ENCODE results near the gene RFLNA. TPM values are rescaled to one million over a fixed set of nuclear protein-coding genes. Genes with fewer than 3 reads are reported as not detected.

Gene RFLNA
- total RNA-seq, result not detected in 2 replicates

GRCh38 chr12:124294780-124295341 lies at the start of gene RFLNA:
Gene RFLNA, plus strand, starts transcription at chr12:124295093. Its CDS starts 337 bp downstream, at chr12:124295430.
- no peak within 1 kb of the TSS for H3K4me3 Mint-ChIP-seq
- intact Hi-C loops (cut with micrococcal nuclease), result no loop called here
- DNase-seq (ENCODE audit: low spot score), result no peak
- no peaks in the 10 kb centered on the region for H3K9me3 Mint-ChIP-seq
- H3K27me3 Mint-ChIP-seq (ENCODE audit: insufficient read depth), result peaks cover 33% of the 10 kb centered on the region
- no peaks in the 10 kb centered on the region for H3K36me3 Mint-ChIP-seq (ENCODE audit: low read depth)
- H3K27ac Mint-ChIP-seq, result no peak within 1 kb of the TSS
- H3K4me1 Mint-ChIP-seq (ENCODE audit: low read depth), result no peaks in the 10 kb centered on the region

- intact Hi-C loops (cut with micrococcal nuclease), result no loop called here
- H3K27me3 Mint-ChIP-seq (ENCODE audit: insufficient read depth), result peaks cover 5% of the 10 kb centered on the region
- no peaks in the 10 kb centered on the region for H3K4me1 Mint-ChIP-seq (ENCODE audit: low read depth)
- no peak overlapping the region for H3K4me3 Mint-ChIP-seq
- H3K9me3 Mint-ChIP-seq, result peaks cover 3% of the 10 kb centered on the region
- no peak for DNase-seq (ENCODE audit: low spot score)
- no peak overlapping the region for H3K27ac Mint-ChIP-seq
- H3K36me3 Mint-ChIP-seq (ENCODE audit: low read depth), result no peaks in the 10 kb centered on the region
These were observed 47.6 kb upstream of the RFLNA start for GRCh38 chr12:124247331-124247730.

GRCh38 chr12:124248941-124249825 lies 45.7 kb upstream of the RFLNA start:
- intact Hi-C loops (cut with micrococcal nuclease), result no loop called here
- no peak for DNase-seq (ENCODE audit: low spot score)
- no peak overlapping the region for H3K4me3 Mint-ChIP-seq
- no peaks in the 10 kb centered on the region for H3K36me3 Mint-ChIP-seq (ENCODE audit: low read depth)
- H3K27me3 Mint-ChIP-seq (ENCODE audit: insufficient read depth), result peaks cover 5% of the 10 kb centered on the region
- no peak overlapping the region for H3K27ac Mint-ChIP-seq
- H3K9me3 Mint-ChIP-seq, result peaks cover 3% of the 10 kb centered on the region
- H3K4me1 Mint-ChIP-seq (ENCODE audit: low read depth), result no peaks in the 10 kb centered on the region

GRCh38 chr12:124251186-124251585 lies 43.7 kb upstream of the RFLNA start:
- no peaks in the 10 kb centered on the region for H3K4me1 Mint-ChIP-seq (ENCODE audit: low read depth)
- DNase-seq (ENCODE audit: low spot score), result no peak
- H3K4me3 Mint-ChIP-seq, result no peak overlapping the region
- no peaks in the 10 kb centered on the region for H3K9me3 Mint-ChIP-seq
- H3K36me3 Mint-ChIP-seq (ENCODE audit: low read depth), result no peaks in the 10 kb centered on the region
- intact Hi-C loops (cut with micrococcal nuclease), result no loop called here
- peaks cover 5% of the 10 kb centered on the region for H3K27me3 Mint-ChIP-seq (ENCODE audit: insufficient read depth)
- H3K27ac Mint-ChIP-seq, result no peak overlapping the region

GRCh38 chr12:124252964-124253363 lies 41.9 kb upstream of the RFLNA start:
- Mint-ChIP-seq H3K27ac (no peak overlapping the region), H3K4me1 (ENCODE audit: low read depth) (no peaks in the 10 kb centered on the region), H3K27me3 (ENCODE audit: insufficient read depth) (peaks cover 5% of the 10 kb centered on the region), H3K4me3 (no peak overlapping the region), H3K36me3 (ENCODE audit: low read depth) (no peaks in the 10 kb centered on the region), H3K9me3 (no peaks in the 10 kb centered on the region)
- intact Hi-C loops (cut with micrococcal nuclease), result no loop called here
- no peak for DNase-seq (ENCODE audit: low spot score)

- H3K27me3 Mint-ChIP-seq (ENCODE audit: insufficient read depth), result peaks cover 12% of the 10 kb centered on the region
- H3K4me1 Mint-ChIP-seq (ENCODE audit: low read depth), result no peaks in the 10 kb centered on the region
- H3K36me3 Mint-ChIP-seq (ENCODE audit: low read depth), result no peaks in the 10 kb centered on the region
- intact Hi-C loops (cut with micrococcal nuclease), result no loop called here
- no peak overlapping the region for H3K4me3 Mint-ChIP-seq
- DNase-seq (ENCODE audit: low spot score), result no peak
- H3K9me3 Mint-ChIP-seq, result no peaks in the 10 kb centered on the region
- H3K27ac Mint-ChIP-seq, result no peak overlapping the region
These were observed 40.8 kb upstream of the RFLNA start for GRCh38 chr12:124254126-124254525.

GRCh38 chr12:124259154-124260066 lies 35.5 kb upstream of the RFLNA start:
- Mint-ChIP-seq H3K27ac (no peak overlapping the region), H3K4me3 (no peak overlapping the region), H3K4me1 (ENCODE audit: low read depth) (no peaks in the 10 kb centered on the region), H3K27me3 (ENCODE audit: insufficient read depth) (peaks cover 21% of the 10 kb centered on the region), H3K9me3 (no peaks in the 10 kb centered on the region), H3K36me3 (ENCODE audit: low read depth) (no peaks in the 10 kb centered on the region)
- DNase-seq (ENCODE audit: low spot score), result no peak
- intact Hi-C loops (cut with micrococcal nuclease), result no loop called here

GRCh38 chr12:124261885-124262284 lies 33.0 kb upstream of the RFLNA start:
- Mint-ChIP-seq H3K27ac (no peak overlapping the region), H3K4me3 (no peak overlapping the region), H3K9me3 (no peaks in the 10 kb centered on the region), H3K4me1 (ENCODE audit: low read depth) (no peaks in the 10 kb centered on the region), H3K27me3 (ENCODE audit: insufficient read depth) (peaks cover 18% of the 10 kb centered on the region), H3K36me3 (ENCODE audit: low read depth) (no peaks in the 10 kb centered on the region)
- DNase-seq (ENCODE audit: low spot score), result no peak
- intact Hi-C loops (cut with micrococcal nuclease), result no loop called here

GRCh38 chr12:124264089-124264795 lies 30.7 kb upstream of the RFLNA start:
- Mint-ChIP-seq H3K4me1 (ENCODE audit: low read depth) (no peaks in the 10 kb centered on the region), H3K4me3 (no peak overlapping the region), H3K9me3 (no peaks in the 10 kb centered on the region), H3K36me3 (ENCODE audit: low read depth) (no peaks in the 10 kb centered on the region), H3K27ac (no peak overlapping the region), H3K27me3 (ENCODE audit: insufficient read depth) (peaks cover 8% of the 10 kb centered on the region)
- no peak for DNase-seq (ENCODE audit: low spot score)
- intact Hi-C loops (cut with micrococcal nuclease), result no loop called here

GRCh38 chr12:124264879-124265278 lies 30.0 kb upstream of the RFLNA start:
- no peaks in the 10 kb centered on the region for H3K9me3 Mint-ChIP-seq
- no peak overlapping the region for H3K4me3 Mint-ChIP-seq
- peaks cover 5% of the 10 kb centered on the region for H3K27me3 Mint-ChIP-seq (ENCODE audit: insufficient read depth)
- no peaks in the 10 kb centered on the region for H3K4me1 Mint-ChIP-seq (ENCODE audit: low read depth)
- intact Hi-C loops (cut with micrococcal nuclease), result no loop called here
- no peak for DNase-seq (ENCODE audit: low spot score)
- no peaks in the 10 kb centered on the region for H3K36me3 Mint-ChIP-seq (ENCODE audit: low read depth)
- no peak overlapping the region for H3K27ac Mint-ChIP-seq

GRCh38 chr12:124267205-124267778 lies 27.6 kb upstream of the RFLNA start:
- H3K27ac Mint-ChIP-seq, result no peak overlapping the region
- no peak overlapping the region for H3K4me3 Mint-ChIP-seq
- peaks cover 9% of the 10 kb centered on the region for H3K27me3 Mint-ChIP-seq (ENCODE audit: insufficient read depth)
- H3K36me3 Mint-ChIP-seq (ENCODE audit: low read depth), result no peaks in the 10 kb centered on the region
- H3K9me3 Mint-ChIP-seq, result no peaks in the 10 kb centered on the region
- DNase-seq (ENCODE audit: low spot score), result no peak
- H3K4me1 Mint-ChIP-seq (ENCODE audit: low read depth), result no peaks in the 10 kb centered on the region
- intact Hi-C loops (cut with micrococcal nuclease), result no loop called here

- Mint-ChIP-seq H3K9me3 (no peaks in the 10 kb centered on the region), H3K27me3 (ENCODE audit: insufficient read depth) (peaks cover 5% of the 10 kb centered on the region), H3K27ac (no peak overlapping the region), H3K4me1 (ENCODE audit: low read depth) (no peaks in the 10 kb centered on the region), H3K36me3 (ENCODE audit: low read depth) (no peaks in the 10 kb centered on the region), H3K4me3 (no peak overlapping the region)
- no peak for DNase-seq (ENCODE audit: low spot score)
- intact Hi-C loops (cut with micrococcal nuclease), result no loop called here
These were observed 24.2 kb upstream of the RFLNA start for GRCh38 chr12:124270671-124271070.
